ENCODE measurements around the gene MYO3B.

MYO3B gene

DNA sequence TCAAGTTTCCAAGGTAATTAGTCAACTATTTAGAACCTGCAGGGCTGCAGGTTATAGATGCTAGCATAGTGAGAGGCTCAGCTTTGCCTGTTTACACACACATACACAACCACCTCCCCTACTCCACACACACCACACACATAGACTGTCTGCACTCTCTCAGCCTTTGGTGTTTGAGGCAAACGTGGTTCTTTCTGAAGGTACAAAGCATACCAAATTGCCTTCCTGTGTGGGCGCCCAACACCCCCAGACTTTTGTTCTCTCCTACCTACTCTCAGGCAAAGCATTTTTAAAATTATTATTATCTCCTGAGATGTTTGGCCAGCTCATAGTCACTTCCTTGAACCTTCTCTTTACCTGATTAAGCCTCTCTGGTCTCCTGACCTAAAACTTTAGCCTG is 44.9 kb downstream of the MYO3B start:
- no peak overlapping the region for H3K4me3 ChIP-seq (ENCODE audit: low read depth in 1 of 2, low read length in 2 of 2)
- no peak overlapping the region for H2AFZ ChIP-seq (ENCODE audit: low read depth, low read length)
- no peak overlapping the region for H3K4me2 ChIP-seq (ENCODE audit: insufficient read depth, low read length)
- ATAC-seq (ENCODE audit: insufficient read depth, low read depth) = no peak
- H4K20me1 ChIP-seq (ENCODE audit: insufficient read depth, low read length) = no peaks in the 10 kb centered on the region
- H3K36me3 ChIP-seq (ENCODE audit: insufficient read depth, low read length) = no peaks in the 10 kb centered on the region
- no peaks in the 10 kb centered on the region for H3K4me1 ChIP-seq (ENCODE audit: insufficient read depth, low read length)
- no peak for TF ChIP-seq EZH2 (IDR thresholded peaks at IDR 0.05; ENCODE audit: borderline replicate concordance, low read depth, low read length, severe bottlenecking)
- TF ChIP-seq CTCF (IDR thresholded peaks at IDR 0.05; ENCODE audit: borderline replicate concordance, extremely low read depth, low read length, poor library complexity, severe bottlenecking) = no peak
- DNase-seq = no peak
- no peak overlapping the region for H3K9ac ChIP-seq (ENCODE audit: low read depth, low read length)
- peaks cover 25% of the 10 kb centered on the region for H3K27me3 ChIP-seq (ENCODE audit: insufficient read depth, low read length, poor library complexity)
- H3K27ac ChIP-seq (ENCODE audit: low read length) = no peak overlapping the region
- H3K79me2 ChIP-seq (ENCODE audit: insufficient read depth, low read length) = no peaks in the 10 kb centered on the region
- H3K9me3 ChIP-seq (ENCODE audit: insufficient read depth, low read length, severe bottlenecking) = no peaks in the 10 kb centered on the region

- Histone ChIP-seq H3K9me3 (ENCODE audit: insufficient read depth, low read length, severe bottlenecking) (no peaks in the 10 kb centered on the region), H3K4me2 (ENCODE audit: insufficient read depth, low read length) (no peak overlapping the region), H3K79me2 (ENCODE audit: insufficient read depth, low read length) (no peaks in the 10 kb centered on the region), H4K20me1 (ENCODE audit: insufficient read depth, low read length) (no peaks in the 10 kb centered on the region), H3K27me3 (ENCODE audit: insufficient read depth, low read length, poor library complexity) (peaks cover 37% of the 10 kb centered on the region), H3K27ac (ENCODE audit: low read length) (no peak overlapping the region), H3K9ac (ENCODE audit: low read depth, low read length) (no peak overlapping the region), H3K4me3 (ENCODE audit: low read depth in 1 of 2, low read length in 2 of 2) (no peak overlapping the region), H2AFZ (ENCODE audit: low read depth, low read length) (no peak overlapping the region), H3K36me3 (ENCODE audit: insufficient read depth, low read length) (no peaks in the 10 kb centered on the region), H3K4me1 (ENCODE audit: insufficient read depth, low read length) (no peaks in the 10 kb centered on the region)
- ATAC-seq (ENCODE audit: insufficient read depth, low read depth) = no peak
- TF ChIP-seq EZH2 (IDR thresholded peaks at IDR 0.05; ENCODE audit: borderline replicate concordance, low read depth, low read length, severe bottlenecking) (no peak), CTCF (IDR thresholded peaks at IDR 0.05; ENCODE audit: borderline replicate concordance, extremely low read depth, low read length, poor library complexity, severe bottlenecking) (no peak)
- no peak for DNase-seq
Measured at GRCh38 chr2:170224692-170225294, 46.8 kb downstream of the MYO3B start.

DNA sequence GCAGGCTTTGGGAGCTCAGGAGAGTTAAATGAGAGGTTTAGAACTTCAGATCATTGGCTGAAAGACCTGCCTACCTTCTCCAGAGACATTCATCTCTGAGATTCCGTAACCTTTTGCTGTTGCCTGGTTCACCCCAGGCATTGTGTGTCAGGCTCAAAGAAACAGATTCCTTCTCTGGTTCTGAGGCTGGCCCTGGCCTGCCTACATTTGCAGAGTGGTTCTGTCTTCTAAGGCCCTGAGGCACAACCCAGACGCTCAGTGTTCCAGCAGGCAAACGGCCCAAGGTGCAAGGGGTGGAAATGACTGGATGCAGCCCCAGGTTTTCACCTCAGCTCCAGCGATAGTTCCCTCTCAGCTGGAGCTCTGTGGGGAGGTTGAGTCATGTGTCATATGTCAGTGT is 48.3 kb downstream of the MYO3B start:
- Histone ChIP-seq H3K4me1 (ENCODE audit: insufficient read depth, low read length) (no peaks in the 10 kb centered on the region), H3K27me3 (ENCODE audit: insufficient read depth, low read length, poor library complexity) (peaks cover 43% of the 10 kb centered on the region), H3K79me2 (ENCODE audit: insufficient read depth, low read length) (no peaks in the 10 kb centered on the region), H2AFZ (ENCODE audit: low read depth, low read length) (no peak overlapping the region), H3K36me3 (ENCODE audit: insufficient read depth, low read length) (no peaks in the 10 kb centered on the region), H3K9me3 (ENCODE audit: insufficient read depth, low read length, severe bottlenecking) (no peaks in the 10 kb centered on the region), H3K4me2 (ENCODE audit: insufficient read depth, low read length) (no peak overlapping the region), H3K4me3 (ENCODE audit: low read depth in 1 of 2, low read length in 2 of 2) (no peak overlapping the region), H3K9ac (ENCODE audit: low read depth, low read length) (no peak overlapping the region), H4K20me1 (ENCODE audit: insufficient read depth, low read length) (no peaks in the 10 kb centered on the region), H3K27ac (ENCODE audit: low read length) (no peak overlapping the region)
- ATAC-seq (ENCODE audit: insufficient read depth, low read depth) (no peak), DNase-seq (no peak)
- TF ChIP-seq CTCF (IDR thresholded peaks at IDR 0.05; ENCODE audit: borderline replicate concordance, extremely low read depth, low read length, poor library complexity, severe bottlenecking) = no peak
- TF ChIP-seq EZH2 (IDR thresholded peaks at IDR 0.05; ENCODE audit: borderline replicate concordance, low read depth, low read length, severe bottlenecking) = no peak

All from DND-41 (cell line).